ENCODE data around the gene MTMR2. TPM values are rescaled to one million over a fixed set of nuclear protein-coding genes. Genes with fewer than 3 reads are reported as not detected.

MTMR2 gene
- 22.0 TPM for polyA plus RNA-seq (2012; ENCODE audit: insufficient read depth, insufficient read length)

GRCh38 chr11:95923728-95924413 is at the start of gene MTMR2:
Gene MTMR2 (minus strand): TSS chr11:95924107. CDS start chr11:95923954, 153 bp downstream.
- H3K4me3 ChIP-seq (ENCODE audit: low read length), result peak within 1 kb of the TSS; percentile 88
- peak; percentile 16 for DNase-seq (ENCODE audit: low read depth, low spot score)

DNA sequence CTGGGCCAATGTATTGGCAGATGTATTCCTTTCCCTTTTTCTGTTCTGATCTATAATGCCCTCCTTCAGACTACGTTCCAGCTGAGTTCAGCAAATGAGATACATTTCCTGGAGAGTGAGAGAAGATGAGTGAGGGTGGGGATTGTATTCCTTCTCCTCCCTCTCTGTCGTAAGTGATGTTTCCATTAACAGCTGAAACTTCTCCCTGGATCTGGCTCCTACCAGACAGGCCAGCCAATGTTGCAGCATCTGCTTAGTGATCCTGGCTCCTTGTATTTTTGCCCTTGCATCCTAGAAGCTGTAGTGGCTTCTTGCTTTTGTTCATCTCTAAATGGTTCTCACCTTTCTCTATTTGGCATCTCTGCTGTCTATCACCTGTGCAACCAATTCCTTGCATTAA is 48.2 kb upstream of the MTMR2 start:
- DNase-seq (ENCODE audit: low read depth, low spot score), result no peak
- no peak overlapping the region for H3K4me3 ChIP-seq (ENCODE audit: low read length)

DNA sequence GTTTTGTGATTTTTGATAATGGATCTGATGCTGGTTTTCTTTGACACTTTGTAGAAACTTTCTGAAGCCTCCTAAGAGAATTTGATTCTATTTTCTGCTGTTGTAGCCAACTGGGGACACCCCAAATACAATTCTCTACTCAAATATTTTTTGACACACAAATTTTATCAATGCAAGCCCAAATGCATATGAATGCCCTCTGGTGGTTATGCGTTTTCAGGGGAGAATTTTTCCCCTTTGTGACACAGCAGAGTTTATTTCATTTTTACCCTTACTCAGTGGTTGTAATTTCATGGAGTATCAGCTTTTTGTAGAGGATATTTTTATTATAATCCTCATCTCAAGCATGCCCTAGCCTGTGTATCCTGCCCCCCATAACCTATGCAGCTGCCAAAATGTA is 44.7 kb upstream of the MTMR2 start:
- H3K4me3 ChIP-seq (ENCODE audit: low read length), result no peak overlapping the region
- peak; percentile 6 for DNase-seq (ENCODE audit: low read depth, low spot score)

GRCh38 chr11:95964281-95964680 is 40.4 kb upstream of the MTMR2 start:
- no peak overlapping the region for H3K4me3 ChIP-seq (ENCODE audit: low read length)
- no peak for DNase-seq (ENCODE audit: low read depth, low spot score)

GRCh38 chr11:95961758-95962157 is 37.9 kb upstream of the MTMR2 start:
- H3K4me3 ChIP-seq (ENCODE audit: low read length), result no peak overlapping the region
- DNase-seq (ENCODE audit: low read depth, low spot score), result no peak

- no peak overlapping the region for H3K4me3 ChIP-seq (ENCODE audit: low read length)
Observed at GRCh38 chr11:95950905-95951304, 27.0 kb upstream of the MTMR2 start.

DNA sequence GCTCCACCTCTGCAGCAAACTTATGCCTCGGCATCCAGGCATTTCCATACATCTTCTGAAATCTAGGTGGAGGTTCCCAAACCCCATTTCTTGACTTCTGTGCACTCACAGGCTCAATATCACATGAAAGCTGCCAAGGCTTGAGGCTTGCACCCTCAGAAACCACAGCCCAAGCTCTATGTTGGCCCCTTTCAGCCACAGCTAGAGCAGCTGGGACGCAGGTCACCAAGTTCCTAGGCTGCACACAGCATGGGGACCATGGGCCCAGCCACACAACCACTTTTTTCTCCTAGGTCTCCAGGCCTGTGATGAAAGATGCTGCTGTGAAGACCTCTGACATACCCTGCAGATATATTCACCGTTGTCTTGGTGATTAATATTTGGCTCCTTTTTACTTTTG is 24.7 kb upstream of the MTMR2 start:
- DNase-seq (ENCODE audit: low read depth, low spot score), result no peak
- H3K4me3 ChIP-seq (ENCODE audit: low read length), result no peak overlapping the region

More at GRCh38 chr11:95950905-95951304, 27.0 kb upstream of the MTMR2 start:
- no peak for DNase-seq (ENCODE audit: low read depth, low spot score)

GRCh38 chr11:95944623-95945022 is 20.7 kb upstream of the MTMR2 start:
- no peak for DNase-seq (ENCODE audit: low read depth, low spot score)
- H3K4me3 ChIP-seq (ENCODE audit: low read length), result no peak overlapping the region

DNA sequence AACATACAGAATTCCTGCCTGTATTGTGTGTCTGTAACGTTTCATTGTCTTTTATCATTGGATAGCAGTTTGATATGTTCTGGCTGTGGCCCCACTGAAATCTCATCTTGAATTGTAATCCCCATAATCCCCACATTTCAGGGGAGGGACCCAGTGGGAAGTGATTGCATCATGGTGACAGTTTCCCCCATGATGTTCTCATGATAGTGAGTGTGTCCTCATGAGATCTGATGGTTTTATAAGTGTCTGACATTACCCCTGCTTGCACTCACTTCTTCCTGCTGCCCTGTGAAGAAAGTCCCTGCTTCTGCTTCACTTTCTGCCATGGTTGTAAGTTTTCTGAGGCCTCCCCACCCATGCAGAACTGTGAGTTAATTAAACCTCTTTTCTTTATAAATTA is 19.6 kb upstream of the MTMR2 start:
- DNase-seq (ENCODE audit: low read depth, low spot score), result no peak
- no peak overlapping the region for H3K4me3 ChIP-seq (ENCODE audit: low read length)

DNA sequence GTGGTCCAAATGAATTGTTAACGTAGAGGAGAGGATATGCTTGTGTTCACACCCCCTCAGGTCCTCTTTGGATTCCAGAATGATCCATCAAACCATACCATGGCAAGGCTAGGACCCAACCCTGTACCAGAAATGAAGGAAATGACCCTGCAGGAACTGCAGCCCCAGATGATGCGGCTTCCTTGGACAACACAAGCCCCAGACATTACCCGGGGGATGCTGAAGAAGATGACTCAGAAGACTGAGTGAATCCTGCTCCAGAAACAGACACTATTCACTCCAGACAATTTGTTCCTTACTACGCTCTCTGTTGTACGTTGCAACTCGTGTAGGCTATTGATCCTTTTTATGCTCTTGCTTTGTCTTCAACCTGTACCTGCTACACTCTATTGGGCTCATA is 15.2 kb upstream of the MTMR2 start:
- no peak overlapping the region for H3K4me3 ChIP-seq (ENCODE audit: low read length)
- DNase-seq (ENCODE audit: low read depth, low spot score), result no peak

GRCh38 chr11:95937358-95937757 is 13.5 kb upstream of the MTMR2 start:
- no peak overlapping the region for H3K4me3 ChIP-seq (ENCODE audit: low read length)
- DNase-seq (ENCODE audit: low read depth, low spot score), result no peak

DNA sequence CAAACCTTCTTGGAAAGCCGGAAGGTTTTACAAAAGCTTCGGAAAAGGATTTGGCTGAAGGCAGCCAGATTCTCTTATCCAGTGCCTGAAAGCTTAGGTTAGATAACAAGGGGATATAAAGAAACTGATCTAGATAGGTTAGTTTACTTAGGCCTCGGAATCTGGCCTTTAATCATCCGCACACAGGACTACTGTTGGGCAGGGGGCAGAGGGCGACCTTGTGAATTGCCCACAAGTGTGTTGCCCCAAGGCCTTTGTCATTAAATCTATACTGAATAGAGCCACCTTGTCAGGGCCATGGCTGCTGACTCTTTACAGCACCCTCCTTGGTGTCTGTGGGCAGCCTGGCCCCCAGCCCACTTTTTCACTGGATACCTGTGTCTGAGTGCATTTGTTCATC is 9.7 kb upstream of the MTMR2 start:
- no peak for DNase-seq (ENCODE audit: low read depth, low spot score)

GRCh38 chr11:95931916-95932315 is 8.0 kb upstream of the MTMR2 start:
- no peak overlapping the region for H3K4me3 ChIP-seq (ENCODE audit: low read length)
- DNase-seq (ENCODE audit: low read depth, low spot score), result no peak

More for the DNA sequence above, 9.7 kb upstream of the MTMR2 start:
- H3K4me3 ChIP-seq (ENCODE audit: low read length), result no peak overlapping the region

GRCh38 chr11:95930948-95931347 is 7.0 kb upstream of the MTMR2 start:
- H3K4me3 ChIP-seq (ENCODE audit: low read length), result no peak overlapping the region

DNA sequence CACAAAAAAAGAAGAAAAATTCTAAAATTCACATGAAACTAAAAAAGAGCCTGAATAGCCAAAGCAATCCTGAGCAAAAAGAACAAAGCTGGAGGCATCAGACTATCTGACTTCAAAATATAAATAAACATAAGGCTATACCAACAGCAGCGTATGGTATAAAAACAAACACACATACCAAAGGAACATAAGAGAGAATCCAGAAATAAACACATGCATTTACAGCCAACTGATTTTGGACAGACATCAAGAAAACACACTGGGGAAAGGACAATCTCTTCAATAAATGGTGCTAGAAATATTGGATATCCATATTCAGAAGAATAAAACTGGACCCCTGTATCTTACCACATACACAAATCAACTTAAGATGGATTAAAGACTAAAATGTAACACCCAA is 2.8 kb upstream of the MTMR2 start:
- no peak overlapping the region for H3K4me3 ChIP-seq (ENCODE audit: low read length)
- no peak for DNase-seq (ENCODE audit: low read depth, low spot score)

More at GRCh38 chr11:95930948-95931347, 7.0 kb upstream of the MTMR2 start:
- DNase-seq (ENCODE audit: low read depth, low spot score), result no peak

DNA sequence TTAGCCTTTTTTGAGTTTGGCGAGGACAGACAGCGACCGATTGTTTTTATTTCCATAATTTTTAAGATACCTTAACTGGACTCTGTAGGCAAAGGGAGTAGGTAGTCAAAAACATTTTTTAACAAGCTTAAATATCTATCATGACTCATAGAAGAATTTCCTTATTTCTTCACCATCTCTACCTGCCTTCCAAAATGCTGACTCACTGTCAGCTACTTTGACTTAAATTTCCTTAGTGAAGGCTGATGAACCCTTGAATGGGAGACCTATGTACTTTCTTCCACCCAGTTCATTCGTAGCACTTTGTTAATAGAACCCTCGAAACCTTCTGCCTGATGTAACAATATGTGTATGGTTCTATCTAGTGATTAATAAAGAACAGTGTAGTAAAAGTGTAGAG is 1.1 kb upstream of the MTMR2 start:
- no peak for DNase-seq (ENCODE audit: low read depth, low spot score)
- H3K4me3 ChIP-seq (ENCODE audit: low read length), result no peak overlapping the region

DNA sequence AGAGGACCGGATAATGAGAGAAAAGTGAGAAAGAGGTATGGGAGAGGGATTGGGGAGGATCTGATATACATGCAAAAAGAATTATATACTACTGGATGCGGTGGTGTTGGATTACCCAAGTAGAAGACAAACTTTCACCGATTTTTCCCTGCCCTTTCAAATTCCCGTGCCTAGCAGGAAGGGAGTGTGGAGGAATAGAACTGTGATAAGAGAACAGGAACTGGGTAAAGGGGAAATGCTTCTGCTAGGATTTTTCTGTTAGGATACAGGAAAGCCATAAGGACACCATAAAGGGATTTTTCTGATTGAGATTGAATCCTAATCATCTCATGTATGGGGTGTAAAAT is 480 bp upstream of the MTMR2 start:
- DNase-seq (ENCODE audit: low read depth, low spot score), result no peak
- peak overlapping the region; percentile 88 for H3K4me3 ChIP-seq (ENCODE audit: low read length)

DNA sequence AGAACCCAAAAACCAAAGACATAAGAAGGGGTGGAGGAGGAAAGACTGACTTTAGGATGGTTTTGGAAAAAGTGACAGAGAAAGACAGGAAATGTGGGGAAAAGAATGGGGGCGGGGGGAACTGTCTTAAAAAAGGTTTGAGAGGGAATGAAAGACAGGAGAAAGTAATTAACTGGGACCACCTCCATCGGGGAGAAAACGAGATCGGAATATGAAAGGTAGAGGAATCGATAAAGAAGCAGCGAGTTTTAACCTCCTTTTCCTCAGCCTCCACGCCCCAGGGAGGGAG is 524 bp downstream of the MTMR2 start:
- no peak for DNase-seq (ENCODE audit: low read depth, low spot score)

GRCh38 chr11:95922536-95923438 is 1.1 kb downstream of the MTMR2 start:
- no peak for DNase-seq (ENCODE audit: low read depth, low spot score)
- peak overlapping the region; percentile 88 for H3K4me3 ChIP-seq (ENCODE audit: low read length)

More for the DNA sequence above, 524 bp downstream of the MTMR2 start:
- peak overlapping the region; percentile 88 for H3K4me3 ChIP-seq (ENCODE audit: low read length)

GRCh38 chr11:95922099-95922498 is 1.8 kb downstream of the MTMR2 start:
- no peak for DNase-seq (ENCODE audit: low read depth, low spot score)
- H3K4me3 ChIP-seq (ENCODE audit: low read length), result no peak overlapping the region

All from Jurkat, Clone E6-1 (cell line).